GM10847 (cell line): Measurements from ENCODE around the gene MEAK7.

ENCODE experiments used
- POLR2A ChIP-seq: IDR thresholded peaks from 2 replicates; pipeline ENCODE4 v1.6.1; 2011; ENCODE audit not compliant: insufficient read length; ENCODE audit errors: extremely low read depth

MEAK7 gene

DNA sequence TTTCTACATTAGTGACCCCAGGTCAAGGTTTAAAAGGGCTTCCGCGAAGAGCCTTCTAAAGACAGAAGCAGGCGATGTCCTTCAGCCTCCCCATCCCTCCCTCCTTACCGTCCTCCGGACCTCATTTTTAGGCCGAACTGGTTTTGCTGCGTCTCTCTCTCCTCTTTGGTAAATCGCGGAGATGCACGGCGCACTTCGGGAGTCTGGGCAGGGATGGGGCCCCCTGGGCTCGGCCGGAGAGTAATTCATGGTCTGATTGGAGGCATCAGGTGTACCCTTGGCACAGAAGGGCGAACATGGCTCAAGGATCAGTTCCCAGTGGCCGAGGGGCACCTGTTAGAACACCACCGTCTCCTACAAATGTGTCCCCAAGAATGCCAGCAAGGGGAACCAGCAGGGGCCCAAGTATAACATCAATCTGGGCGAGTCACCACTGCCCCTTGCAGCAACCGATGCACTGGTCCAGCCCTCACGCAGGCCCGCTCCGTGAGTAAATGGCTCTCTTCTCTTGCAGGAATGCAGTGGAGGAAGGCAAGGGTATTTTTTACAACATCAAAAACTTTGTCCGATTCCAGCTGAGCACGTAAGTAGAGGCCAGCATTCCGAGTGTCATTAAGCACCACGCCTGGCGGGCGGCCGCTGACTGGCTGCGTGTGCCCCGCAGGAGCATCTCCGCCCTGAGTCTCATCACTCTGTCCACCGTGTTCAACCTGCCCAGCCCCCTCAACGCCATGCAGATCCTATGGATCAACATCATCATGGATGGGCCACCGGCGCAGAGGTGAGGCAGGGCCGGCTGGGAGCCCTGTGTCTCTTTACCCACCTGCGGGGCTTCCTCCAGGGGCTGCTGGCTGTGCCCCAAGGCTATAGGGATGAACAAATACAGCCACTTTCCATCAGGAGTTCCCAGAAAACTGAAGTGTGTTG, 45.6 kb downstream of the MEAK7 start:
- TF ChIP-seq POLR2A = no peak

DNA sequence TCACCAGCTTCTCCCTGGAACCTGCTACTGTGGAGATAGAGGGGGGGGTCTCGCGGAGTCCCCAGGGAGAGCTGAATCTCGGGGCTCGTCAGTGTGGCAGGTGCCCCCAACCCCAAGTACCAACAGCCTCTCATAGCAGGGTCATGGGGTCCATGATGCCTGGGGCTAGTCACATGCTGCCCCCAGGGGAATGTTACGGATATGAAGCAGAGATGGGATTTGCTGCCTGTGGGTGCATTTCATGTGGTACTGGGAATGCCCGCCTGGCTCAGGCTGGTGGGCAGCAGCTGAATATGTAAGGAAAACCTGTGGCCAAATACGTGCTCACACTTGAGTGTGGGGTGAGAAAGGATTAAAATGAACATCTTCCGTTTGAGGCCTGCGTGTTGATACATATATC, 49.4 kb downstream of the MEAK7 start:
- no peak for TF ChIP-seq POLR2A
